SK-N-DZ (cell line): Measurements from ENCODE around the gene CREB5.
"Not testable (repeated sequence)": the region's sequence is repeated elsewhere in the genome, so short reads cannot be mapped to it uniquely, and the experiment has no call there.

Source experiments
- DNase-seq: peaks from one replicate; pipeline ENCODE4 v3.0.0-alpha.2; 2015; ENCODE audit warnings: low spot score

Gene CREB5

GRCh38 chr7:28811008-28811407, 398.7 kb downstream of the CREB5 start:
- DNase-seq, result no peak

DNA sequence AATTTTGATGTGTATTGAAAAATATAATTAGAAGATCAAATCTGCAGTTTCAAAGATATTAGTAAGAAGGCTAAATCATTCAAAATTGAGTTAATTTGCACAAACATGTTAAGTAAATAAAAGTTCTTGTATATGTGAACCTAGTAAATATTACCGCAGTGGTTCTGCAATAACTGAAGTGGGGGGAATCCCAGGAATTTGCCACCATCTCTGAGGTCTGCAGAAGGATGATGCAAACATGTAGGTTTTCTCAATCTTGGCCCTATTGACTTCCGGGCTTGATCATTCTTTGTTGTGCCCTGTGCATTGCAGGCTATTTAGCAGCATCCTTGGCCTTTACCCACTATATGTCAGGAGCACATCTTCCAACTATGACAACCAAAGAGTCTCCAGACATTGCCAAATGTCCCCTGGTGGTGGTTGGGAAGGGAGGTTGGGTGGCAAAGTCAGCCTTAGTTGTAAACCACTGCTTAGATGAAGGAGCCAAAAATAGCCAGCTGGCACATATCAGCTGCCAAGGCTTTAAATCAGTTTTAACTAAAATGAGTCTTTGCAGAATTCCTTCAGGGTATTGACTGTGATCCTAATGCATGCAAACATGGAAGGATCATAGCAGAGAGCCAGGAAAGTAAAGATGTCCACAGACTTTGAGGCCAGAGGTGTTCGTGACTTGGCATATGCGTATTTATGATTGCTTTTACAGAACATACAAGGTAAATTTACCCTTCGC, 399.5 kb downstream of the CREB5 start:
- no peak for DNase-seq

DNA sequence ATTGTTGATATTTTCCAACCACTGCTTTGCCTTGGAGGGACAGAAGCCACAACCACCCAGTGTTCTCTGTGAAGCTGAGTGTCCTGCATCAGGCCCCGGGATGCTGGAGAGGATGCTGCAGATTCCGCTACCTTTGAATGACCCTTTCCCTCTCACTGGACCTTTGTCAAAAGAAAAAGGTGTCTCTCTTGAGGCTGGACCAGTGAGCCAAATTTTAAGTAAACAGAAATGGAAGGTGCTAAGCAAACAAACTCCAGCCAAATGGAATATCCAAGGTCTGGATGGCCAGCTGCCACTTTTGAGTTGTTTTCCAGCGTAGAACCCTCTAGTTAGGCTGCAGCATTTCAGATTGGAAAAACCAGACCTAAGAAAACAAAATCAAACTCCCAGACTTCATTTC, 400.3 kb downstream of the CREB5 start:
- no peak for DNase-seq

GRCh38 chr7:28813243-28813962, 401.1 kb downstream of the CREB5 start:
- DNase-seq, result no peak

DNA sequence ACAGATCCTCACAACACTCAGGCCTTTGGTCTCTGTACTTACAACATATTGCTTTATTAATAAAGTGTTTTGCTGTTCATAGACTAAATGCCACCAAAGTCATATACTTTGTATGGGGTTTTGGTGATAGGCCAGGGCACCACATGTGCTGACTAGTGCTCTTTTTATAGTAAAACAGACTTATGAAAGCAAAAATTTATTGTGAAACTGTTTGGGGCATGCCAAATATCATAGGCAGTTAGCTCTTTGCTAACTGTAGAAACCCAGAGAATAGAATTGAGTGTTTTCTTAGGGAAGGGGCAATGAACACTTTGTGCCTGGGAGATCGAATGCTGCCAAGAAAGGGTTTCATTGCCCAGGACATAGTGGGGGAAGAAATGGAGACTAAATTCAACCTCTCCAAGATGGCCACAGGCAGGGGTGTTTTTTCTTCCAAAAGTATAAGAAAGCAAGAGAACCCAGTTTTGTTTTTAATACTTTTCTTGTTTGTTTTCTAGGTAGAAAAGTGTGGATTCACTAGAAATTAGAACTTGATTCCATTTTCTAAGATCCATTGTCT, 403.1 kb downstream of the CREB5 start:
- no peak for DNase-seq

DNA sequence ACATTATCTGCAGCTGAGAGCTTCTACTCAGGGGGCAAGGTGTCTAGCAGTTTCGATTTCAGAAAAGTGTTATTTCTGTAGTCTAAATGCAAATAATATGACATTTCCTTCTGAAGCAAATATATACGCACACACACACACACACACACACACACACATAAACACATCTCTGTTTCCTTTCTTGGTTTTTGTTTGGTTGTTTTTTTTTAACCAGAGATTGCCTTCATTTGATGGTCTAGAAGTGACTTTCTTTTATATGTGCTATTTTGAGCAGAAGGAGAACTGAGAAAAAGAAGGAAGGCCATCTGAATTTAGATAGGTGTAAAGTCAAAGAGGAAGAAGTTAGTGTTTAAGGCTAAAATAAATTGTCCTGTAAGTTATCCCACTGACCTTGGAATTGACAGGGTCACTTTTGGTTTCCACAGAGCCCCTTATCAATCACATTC, 403.6 kb downstream of the CREB5 start:
- no peak for DNase-seq

DNA sequence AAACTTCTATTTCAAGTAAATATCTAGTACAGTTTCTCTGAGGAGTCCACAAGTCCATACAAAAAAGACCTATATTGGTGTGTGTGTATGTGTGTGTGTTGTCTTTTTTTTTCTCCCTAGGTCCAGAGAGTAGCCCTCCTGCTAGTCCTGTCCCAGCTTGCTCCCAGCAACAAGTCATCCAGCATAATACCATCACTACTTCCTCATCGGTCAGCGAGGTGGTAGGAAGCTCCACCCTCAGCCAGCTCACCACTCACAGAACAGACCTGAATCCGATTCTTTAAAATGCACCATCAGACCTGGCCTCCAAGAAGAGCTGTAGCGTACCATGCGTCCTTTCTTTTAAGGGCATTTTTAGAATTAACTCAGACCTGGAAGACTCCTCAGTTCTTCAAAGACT, 406.7 kb downstream of the CREB5 start:
- no peak for DNase-seq

- DNase-seq, result no peak
These were observed 411.3 kb downstream of the CREB5 start for GRCh38 chr7:28823582-28823981.

DNA sequence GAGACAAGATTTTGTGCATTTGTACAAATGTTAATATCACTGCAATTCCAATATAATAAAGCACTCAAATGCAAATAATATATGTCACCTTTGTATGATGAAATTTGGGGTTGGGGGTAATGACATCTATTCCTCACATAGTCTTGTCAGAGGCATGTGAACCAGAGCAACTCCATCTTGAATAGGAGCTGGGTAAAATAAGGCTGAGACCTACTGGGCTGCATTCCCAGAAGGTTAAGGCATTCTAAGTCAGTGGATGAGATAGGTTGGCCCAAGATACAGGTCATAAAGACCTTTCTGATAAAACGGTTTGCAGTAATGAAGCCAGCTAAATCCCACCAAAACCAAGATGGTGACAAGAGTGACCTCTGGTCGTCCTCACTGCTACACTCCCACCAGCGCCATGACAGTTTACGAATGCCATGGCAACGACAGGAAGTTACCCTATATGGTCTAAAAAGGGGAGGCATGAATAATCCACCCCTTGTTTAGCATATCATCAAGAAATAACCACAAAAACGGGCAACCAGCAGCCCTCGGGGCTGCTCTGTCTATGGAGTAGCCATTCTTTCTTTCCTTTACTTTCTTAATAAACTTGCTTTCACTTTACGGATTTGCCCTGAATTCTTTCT, 413.6 kb downstream of the CREB5 start:
- DNase-seq, result not testable (repeated sequence)

DNA sequence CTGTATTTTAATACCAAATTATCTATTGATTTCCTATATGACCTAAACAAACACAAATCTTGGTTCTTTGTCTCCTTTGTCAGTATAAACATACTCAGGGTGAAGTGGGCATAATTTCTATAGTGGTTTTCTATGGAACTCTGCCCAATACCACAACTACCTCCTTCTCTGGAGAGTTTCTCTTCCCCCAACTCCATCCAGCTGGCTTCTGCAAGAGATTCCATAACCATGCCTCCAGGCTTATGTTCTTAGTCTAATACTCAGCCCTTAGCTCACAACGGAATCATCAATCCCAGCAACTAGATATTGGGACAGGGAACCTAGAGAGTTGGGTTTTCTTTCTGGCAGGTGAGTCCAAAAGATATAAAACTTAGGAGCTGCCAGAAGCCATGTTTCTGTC, 418.5 kb downstream of the CREB5 start:
- no peak for DNase-seq

DNA sequence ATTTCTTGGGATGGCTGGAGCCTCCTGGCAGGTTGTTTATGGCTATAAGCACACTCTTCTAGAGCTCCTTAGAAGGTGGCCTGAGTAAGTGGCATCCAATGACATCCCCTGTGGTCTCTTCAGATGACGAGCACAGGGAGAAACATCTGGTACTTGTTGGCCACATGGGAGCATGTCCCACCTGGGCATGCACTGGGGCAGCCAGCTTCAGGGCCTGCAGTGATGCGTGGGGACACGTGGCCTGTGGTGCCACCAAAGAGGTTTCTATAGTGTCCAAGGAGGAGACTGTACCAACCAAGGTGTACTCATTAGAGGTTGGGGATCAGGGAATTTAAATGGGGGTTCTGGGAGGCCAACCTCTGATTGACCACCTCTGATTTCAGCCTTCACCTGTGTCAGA, 420.4 kb downstream of the CREB5 start:
- no peak for DNase-seq

GRCh38 chr7:28835800-28836199, 423.5 kb downstream of the CREB5 start:
- DNase-seq, result no peak

- DNase-seq, result no peak
These were observed 424.4 kb downstream of the CREB5 start for GRCh38 chr7:28836716-28837115.

DNA sequence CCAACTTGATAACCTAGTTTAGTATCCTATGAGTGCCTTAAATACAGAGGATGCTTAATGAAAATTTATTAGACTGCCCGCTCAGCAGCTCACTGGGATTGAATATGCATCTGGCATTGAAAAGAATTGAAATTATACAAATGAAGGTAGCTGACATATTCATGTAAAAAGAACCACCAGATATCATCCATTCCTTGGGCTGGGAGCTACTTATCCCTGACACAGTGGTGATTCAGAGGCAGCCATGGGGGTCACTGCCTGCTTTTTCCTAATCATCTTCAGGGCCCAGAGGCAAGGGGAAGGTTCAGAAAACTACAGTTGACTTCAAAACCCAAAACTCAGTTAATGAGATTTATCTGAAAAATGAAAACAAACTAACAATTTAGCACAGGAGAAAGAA, 424.9 kb downstream of the CREB5 start:
- no peak for DNase-seq

- DNase-seq, result no peak
These were observed 428.3 kb downstream of the CREB5 start for GRCh38 chr7:28840592-28840995.

DNA sequence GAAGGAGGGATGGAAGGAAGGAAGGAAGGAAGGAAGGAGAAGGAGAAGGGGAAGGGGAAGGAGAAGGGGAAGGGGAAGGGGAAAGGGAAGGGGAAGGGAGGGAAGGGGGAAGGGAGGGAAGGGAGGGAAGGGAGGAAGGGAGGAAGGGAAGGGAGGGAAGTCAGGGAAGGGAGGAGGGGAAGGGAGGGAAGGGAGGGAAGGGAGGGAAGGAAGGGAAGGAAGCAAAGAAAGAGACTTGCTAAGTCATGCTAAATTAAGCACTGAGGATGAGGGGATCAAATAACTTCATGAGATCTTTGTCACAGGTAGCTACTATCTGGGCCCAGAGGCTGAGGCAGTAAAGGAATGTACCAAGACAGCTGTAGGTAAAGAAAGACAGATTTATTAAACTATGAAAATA, 429.4 kb downstream of the CREB5 start:
- DNase-seq, result no peak

GRCh38 chr7:28842769-28843295, 430.5 kb downstream of the CREB5 start:
- no peak for DNase-seq

GRCh38 chr7:28845106-28845505, 432.8 kb downstream of the CREB5 start:
- DNase-seq, result no peak

GRCh38 chr7:28847176-28847575, 434.9 kb downstream of the CREB5 start:
- DNase-seq, result no peak

DNA sequence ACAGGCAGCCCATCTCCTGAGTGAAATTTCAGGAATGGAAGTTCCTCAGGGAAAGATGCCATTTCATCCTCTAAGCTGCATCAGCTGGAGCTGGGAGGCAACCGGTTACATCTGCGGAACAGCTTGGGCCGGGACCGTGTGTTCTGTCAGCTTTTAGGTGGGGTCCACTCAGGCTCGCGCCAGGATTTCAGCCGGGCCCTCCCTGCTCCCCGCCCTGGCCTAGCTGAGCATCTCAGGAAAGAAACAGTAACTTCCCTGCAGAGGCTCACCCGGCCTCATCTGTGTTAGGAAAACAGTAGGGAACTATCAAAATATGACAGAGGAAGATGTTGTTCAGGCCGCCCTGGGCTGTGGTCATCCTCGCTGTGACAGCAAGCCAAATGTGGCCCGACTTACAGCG, 435.4 kb downstream of the CREB5 start:
- no peak for DNase-seq

GRCh38 chr7:28848906-28849305, 436.6 kb downstream of the CREB5 start:
- no peak for DNase-seq

DNA sequence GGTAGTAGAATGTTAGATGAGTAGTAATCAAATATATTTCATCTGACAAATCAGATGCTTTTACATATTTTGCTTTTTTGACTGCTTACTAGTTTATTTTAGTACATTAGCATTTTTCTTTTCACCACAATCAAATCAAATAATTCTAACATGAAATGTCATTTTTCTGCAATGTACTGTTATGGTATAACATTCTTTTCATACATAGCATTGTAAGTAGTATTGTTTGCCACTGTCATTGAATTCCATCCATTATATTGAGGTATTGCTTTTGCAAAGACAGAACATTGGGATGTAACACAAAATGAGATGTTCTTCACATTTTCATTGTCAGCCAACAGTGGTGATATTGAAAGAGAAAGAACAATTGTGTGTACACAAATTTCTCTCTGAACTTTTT, 438.4 kb downstream of the CREB5 start:
- DNase-seq, result no peak
